Sigmoid colon (tissue), 7 donors: ENCODE results near the gene SPEF1. TPM values are rescaled to one million over a fixed set of nuclear protein-coding genes. Genes with fewer than 3 reads are reported as not detected.

Experiments
- DNase-seq: peaks from one replicate; pipeline ENCODE4 v3.0.0-alpha.2; 2019
- H3K27ac ChIP-seq, 4 donors: fragments of 200-600 bp; sonication (generic); one replicate each; pipeline ENCODE4 v1.5.1; 2016 to 2019; ENCODE audit warnings: mild to moderate bottlenecking in 1 of 4
- H3K27me3 ChIP-seq, 3 donors: fragments of 200-600 bp; sonication (generic); one replicate each; pipeline ENCODE4 v1.5.1; 2019; ENCODE audit warnings: mild to moderate bottlenecking in 1 of 3
- H3K36me3 ChIP-seq, 4 donors: fragments of 200-600 bp; sonication (generic); one replicate each; pipeline ENCODE4 v1.5.1; 2016 to 2019
- H3K4me1 ChIP-seq, 4 donors: fragments of 200-600 bp; sonication (generic); one replicate each; pipeline ENCODE4 v1.5.1; 2017 to 2019
- H3K4me3 ChIP-seq, 4 donors: fragments of 200-600 bp; sonication (generic); one replicate each; pipeline ENCODE4 v1.5.1; 2017 to 2019; ENCODE audit warnings: mild to moderate bottlenecking in 2 of 4, moderate library complexity in 1 of 4
- H3K9me3 ChIP-seq, 4 donors: fragments of 200-600 bp in 3 of 4; sonication (generic) in 3 of 4; one replicate each; pipeline versions ENCODE4 v1.5.1 to v1.6.1; 2013 to 2019
- EP300 ChIP-seq, 4 donors: sonication (generic); formaldehyde crosslinking; IDR thresholded peaks; one replicate each; pipeline ENCODE4 v1.6.1; 2017; ENCODE audit warnings: antibody characterized with exemption in 4 of 4
- POLR2A ChIP-seq, 2 donors: fragments of 450-650 bp; IDR thresholded peaks; one replicate each; pipeline ENCODE4 v1.6.1; 2016; ENCODE audit warnings: antibody characterized with exemption in 2 of 2, mild to moderate bottlenecking in 2 of 2, moderate library complexity in 2 of 2
- POLR2AphosphoS5 ChIP-seq, 4 donors: sonication (generic); formaldehyde crosslinking; IDR thresholded peaks; one replicate each; pipeline ENCODE4 v1.6.1; 2017; ENCODE audit warnings: antibody characterized with exemption in 4 of 4
- WGBS, 2 donors: extraction: QIAGEN DNeasy Blood & Tissue Kit; methylation state at CpG; one replicate each; pipeline ENCODE4 v1.1.7; 2013; 5-methylcytosine and 5-hydroxymethylcytosine counted together
- intact Hi-C: fragments of 100-400 bp; cut with DNase I; formaldehyde crosslinking; loops from one replicate; pipeline ENCODE4 v1.15.1; 2023
- polyA plus RNA-seq, 3 donors: library from polyadenylated mRNA; stranded (reverse); fragments of 200-250 nt; gene quantifications; one replicate each; pipeline ENCODE4 v1.2.3, GENCODE V29; 2013
- total RNA-seq, 4 donors: library from RNA; depleted of rRNA; stranded (reverse); fragments of >200 nt; gene quantifications; one replicate each; pipeline ENCODE4 v1.1.0, GENCODE V29; 2016
- TF ChIP-seq, protein P1 (sequence below), 4 experiments: fragments of 450-650 bp in 3 of 4; fragments of 200-600 bp in 1 of 4; IDR thresholded peaks; one replicate each; pipeline ENCODE4 v1.5.1; 2016 to 2019; ENCODE audit warnings: antibody characterized with exemption in 4 of 4, mild to moderate bottlenecking in 3 of 4, moderate library complexity in 2 of 4
- donor health status: healthy with polysubstance abuse.
- donor health status: Bipolar disorder and iron deficiency.
- donor health status: healthy.

Gene SPEF1
- total and polyA plus RNA-seq, 7 donors = 0.12 to 0.81 TPM; not detected in 5

- peak; percentile 34 for DNase-seq
- H3K4me3 ChIP-seq = peak overlapping the region in 1 of 4 donors; percentile 14
Measured at GRCh38 chr20:3808544-3808943, 27.3 kb upstream of the SPEF1 start.

DNA sequence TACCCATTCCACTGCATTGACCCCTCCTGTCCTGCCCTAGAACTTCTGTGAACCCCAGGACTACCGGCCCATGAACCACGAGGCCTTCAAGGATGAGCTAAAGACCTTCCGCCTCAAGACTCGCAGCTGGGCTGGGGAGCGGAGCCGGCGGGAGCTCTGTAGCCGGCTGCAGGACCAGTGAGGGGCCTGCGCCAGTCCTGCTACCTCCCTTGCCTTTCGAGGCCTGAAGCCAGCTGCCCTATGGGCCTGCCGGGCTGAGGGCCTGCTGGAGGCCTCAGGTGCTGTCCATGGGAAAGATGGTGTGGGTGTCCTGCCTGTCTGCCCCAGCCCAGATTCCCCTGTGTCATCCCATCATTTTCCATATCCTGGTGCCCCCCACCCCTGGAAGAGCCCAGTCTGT lies 23.5 kb upstream of the SPEF1 start:
- DNase-seq = no peak
- Histone ChIP-seq H3K4me1 (peaks cover 0 to 54% (median 48%) of the 10 kb centered on the region in 4 donors), H3K36me3 (peaks cover 11 to 58% (median 43%) of the 10 kb centered on the region in 4 donors), H3K9me3 (no peaks in the 10 kb centered on the region), H3K4me3 (no peak overlapping the region), H3K27ac (peak overlapping the region; percentile 95 to 99 (median 96)), H3K27me3 (no peaks in the 10 kb centered on the region)
- intact Hi-C loops = loop anchor here (1.0 kb wide), 1 partner anchor 8 kb away; the partner anchor contains the start of gene CDC25B
- 95% methylated on average over 11 of the region's 11 CpGs for WGBS, 2 donors
- TF ChIP-seq, protein P1, sequence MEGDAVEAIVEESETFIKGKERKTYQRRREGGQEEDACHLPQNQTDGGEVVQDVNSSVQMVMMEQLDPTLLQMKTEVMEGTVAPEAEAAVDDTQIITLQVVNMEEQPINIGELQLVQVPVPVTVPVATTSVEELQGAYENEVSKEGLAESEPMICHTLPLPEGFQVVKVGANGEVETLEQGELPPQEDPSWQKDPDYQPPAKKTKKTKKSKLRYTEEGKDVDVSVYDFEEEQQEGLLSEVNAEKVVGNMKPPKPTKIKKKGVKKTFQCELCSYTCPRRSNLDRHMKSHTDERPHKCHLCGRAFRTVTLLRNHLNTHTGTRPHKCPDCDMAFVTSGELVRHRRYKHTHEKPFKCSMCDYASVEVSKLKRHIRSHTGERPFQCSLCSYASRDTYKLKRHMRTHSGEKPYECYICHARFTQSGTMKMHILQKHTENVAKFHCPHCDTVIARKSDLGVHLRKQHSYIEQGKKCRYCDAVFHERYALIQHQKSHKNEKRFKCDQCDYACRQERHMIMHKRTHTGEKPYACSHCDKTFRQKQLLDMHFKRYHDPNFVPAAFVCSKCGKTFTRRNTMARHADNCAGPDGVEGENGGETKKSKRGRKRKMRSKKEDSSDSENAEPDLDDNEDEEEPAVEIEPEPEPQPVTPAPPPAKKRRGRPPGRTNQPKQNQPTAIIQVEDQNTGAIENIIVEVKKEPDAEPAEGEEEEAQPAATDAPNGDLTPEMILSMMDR (IDR thresholded peaks at IDR 0.05) = no peak
- TF ChIP-seq POLR2AphosphoS5 (IDR thresholded peaks at IDR 0.05) (no peak), POLR2A (IDR thresholded peaks at IDR 0.05) (no peak), EP300 (IDR thresholded peaks at IDR 0.05) (no peak)

More at GRCh38 chr20:3808544-3808943, 27.3 kb upstream of the SPEF1 start:
- H3K4me1 ChIP-seq = peaks cover 0 to 80% (median 73%) of the 10 kb centered on the region in 4 donors
- TF ChIP-seq, protein P1 (IDR thresholded peaks at IDR 0.05) = no peak
- no peak for TF ChIP-seq EP300 (IDR thresholded peaks at IDR 0.05)
- no peak for TF ChIP-seq POLR2AphosphoS5 (IDR thresholded peaks at IDR 0.05)
- no peak for TF ChIP-seq POLR2A (IDR thresholded peaks at IDR 0.05)
- H3K9me3 ChIP-seq = no peaks in the 10 kb centered on the region
- no peaks in the 10 kb centered on the region for H3K27me3 ChIP-seq
- H3K27ac ChIP-seq = peak overlapping the region; percentile 95 to 99 (median 96)
- peaks cover 4 to 21% (median 10%) of the 10 kb centered on the region in 4 donors for H3K36me3 ChIP-seq
- intact Hi-C loops = no loop called here
- 58 to 84% methylated on average over 3 of the region's 3 CpGs for WGBS, 2 donors

GRCh38 chr20:3804254-3804751 lies 23.1 kb upstream of the SPEF1 start:
- Histone ChIP-seq H3K27ac (peak overlapping the region; percentile 95 to 99 (median 96)), H3K36me3 (peaks cover 11 to 61% (median 43%) of the 10 kb centered on the region in 4 donors), H3K4me1 (peaks cover 0 to 55% (median 50%) of the 10 kb centered on the region in 4 donors), H3K4me3 (no peak overlapping the region), H3K9me3 (no peaks in the 10 kb centered on the region), H3K27me3 (no peaks in the 10 kb centered on the region)
- TF ChIP-seq POLR2A (IDR thresholded peaks at IDR 0.05) = no peak
- no peak for TF ChIP-seq POLR2AphosphoS5 (IDR thresholded peaks at IDR 0.05)
- TF ChIP-seq, protein P1 (IDR thresholded peaks at IDR 0.05) = no peak
- TF ChIP-seq EP300 (IDR thresholded peaks at IDR 0.05) = no peak
- 86 to 87% methylated on average over 11 of the region's 11 CpGs for WGBS, 2 donors
- DNase-seq = no peak
- intact Hi-C loops = no loop called here

GRCh38 chr20:3803854-3804253 lies 22.6 kb upstream of the SPEF1 start:
- intact Hi-C loops = no loop called here
- peaks cover 0 to 58% (median 52%) of the 10 kb centered on the region in 4 donors for H3K4me1 ChIP-seq
- WGBS, 2 donors = 88 to 97% methylated on average over 6 of the region's 6 CpGs
- H3K9me3 ChIP-seq = no peaks in the 10 kb centered on the region
- no peak for TF ChIP-seq POLR2A (IDR thresholded peaks at IDR 0.05)
- TF ChIP-seq, protein P1 (IDR thresholded peaks at IDR 0.05) = no peak
- TF ChIP-seq EP300 (IDR thresholded peaks at IDR 0.05) = no peak
- no peak for TF ChIP-seq POLR2AphosphoS5 (IDR thresholded peaks at IDR 0.05)
- no peak overlapping the region for H3K4me3 ChIP-seq
- peak overlapping the region; percentile 95 to 99 (median 96) for H3K27ac ChIP-seq
- H3K27me3 ChIP-seq = no peaks in the 10 kb centered on the region
- no peak for DNase-seq
- H3K36me3 ChIP-seq = peaks cover 11 to 64% (median 44%) of the 10 kb centered on the region in 4 donors
